ENCODE measurements around the gene ZBTB46.

Gene ZBTB46

DNA sequence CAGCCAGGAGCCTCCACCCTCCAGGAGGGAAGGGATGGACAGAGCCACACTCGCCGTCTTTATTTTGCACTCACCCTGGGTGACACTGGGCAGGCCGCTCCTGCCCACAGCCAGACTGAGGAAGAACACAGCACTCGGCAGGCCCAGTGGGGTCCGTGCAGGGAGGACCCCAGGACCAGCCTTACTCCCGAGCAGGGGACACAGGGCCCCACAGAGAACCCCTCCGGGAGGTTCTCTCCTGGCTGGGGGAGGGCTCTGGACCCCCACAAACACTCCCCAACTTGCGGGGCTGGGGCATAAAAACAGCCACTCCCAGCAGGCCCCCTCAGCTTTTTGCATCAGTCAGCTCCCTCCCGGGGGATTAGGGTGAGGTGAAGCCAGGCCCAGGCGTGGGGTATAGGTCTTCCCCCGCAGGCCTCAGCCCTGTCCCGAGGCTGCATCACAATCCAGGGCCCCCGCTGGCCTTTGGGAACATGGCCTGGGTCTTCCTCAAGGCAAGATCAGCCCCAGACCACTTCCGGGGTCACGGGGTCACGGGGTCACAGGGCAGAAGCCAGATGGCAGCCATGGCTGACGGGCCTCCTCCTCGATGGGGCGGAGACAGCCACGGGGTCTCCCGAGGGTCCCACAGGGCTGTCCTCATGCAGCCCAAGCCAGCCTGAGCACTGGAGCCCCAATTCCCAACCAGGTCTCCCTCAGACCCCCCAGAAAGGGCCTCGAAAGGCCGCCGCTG lies 131.4 kb downstream of the ZBTB46 start:
- Histone ChIP-seq H3K27ac (peak overlapping the region; percentile 18 to 83), H3K4me3 (peak overlapping the region; percentile 31)
- DNase-seq (ENCODE audit: low spot score), result peak; percentile 73
- TF ChIP-seq, protein P1, sequence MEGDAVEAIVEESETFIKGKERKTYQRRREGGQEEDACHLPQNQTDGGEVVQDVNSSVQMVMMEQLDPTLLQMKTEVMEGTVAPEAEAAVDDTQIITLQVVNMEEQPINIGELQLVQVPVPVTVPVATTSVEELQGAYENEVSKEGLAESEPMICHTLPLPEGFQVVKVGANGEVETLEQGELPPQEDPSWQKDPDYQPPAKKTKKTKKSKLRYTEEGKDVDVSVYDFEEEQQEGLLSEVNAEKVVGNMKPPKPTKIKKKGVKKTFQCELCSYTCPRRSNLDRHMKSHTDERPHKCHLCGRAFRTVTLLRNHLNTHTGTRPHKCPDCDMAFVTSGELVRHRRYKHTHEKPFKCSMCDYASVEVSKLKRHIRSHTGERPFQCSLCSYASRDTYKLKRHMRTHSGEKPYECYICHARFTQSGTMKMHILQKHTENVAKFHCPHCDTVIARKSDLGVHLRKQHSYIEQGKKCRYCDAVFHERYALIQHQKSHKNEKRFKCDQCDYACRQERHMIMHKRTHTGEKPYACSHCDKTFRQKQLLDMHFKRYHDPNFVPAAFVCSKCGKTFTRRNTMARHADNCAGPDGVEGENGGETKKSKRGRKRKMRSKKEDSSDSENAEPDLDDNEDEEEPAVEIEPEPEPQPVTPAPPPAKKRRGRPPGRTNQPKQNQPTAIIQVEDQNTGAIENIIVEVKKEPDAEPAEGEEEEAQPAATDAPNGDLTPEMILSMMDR (IDR thresholded peaks at IDR 0.05), result no peak

DNA sequence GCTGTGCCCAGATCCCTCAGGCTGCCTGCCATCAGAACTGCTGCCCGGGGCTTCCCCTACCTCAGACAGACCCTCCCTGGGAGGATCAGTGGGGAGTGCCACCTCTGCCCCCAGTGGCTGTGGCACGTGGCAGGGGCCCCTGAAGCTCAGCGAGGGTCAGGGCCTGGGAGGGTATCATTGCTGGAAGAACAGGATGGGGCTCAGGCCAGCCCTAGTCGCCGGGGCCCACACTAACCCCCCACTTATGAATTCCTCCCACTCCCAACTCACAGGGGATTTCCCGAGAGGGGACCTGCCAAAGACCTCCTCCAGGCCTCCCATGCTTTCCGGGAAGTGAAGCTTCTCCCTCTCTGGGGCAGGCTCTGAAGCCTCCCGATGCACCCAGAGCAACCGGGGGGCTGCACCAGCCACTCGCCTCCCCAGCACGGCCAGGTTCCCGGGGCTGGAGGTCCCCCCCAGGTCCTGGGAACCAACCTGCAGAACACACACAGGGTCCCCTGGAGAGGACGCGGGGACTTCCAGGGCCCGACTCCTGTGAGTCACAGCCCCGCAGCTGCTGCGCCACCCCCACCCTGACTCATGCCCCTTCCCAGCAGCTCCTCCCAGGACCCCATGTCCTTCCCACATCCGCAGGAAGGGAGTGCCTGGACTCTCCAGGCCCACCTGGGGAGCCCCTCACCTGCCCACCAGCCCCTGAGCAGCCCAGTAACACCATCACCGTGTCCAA lies 132.2 kb downstream of the ZBTB46 start:
- peak overlapping the region; percentile 18 to 83 for H3K27ac ChIP-seq
- DNase-seq (ENCODE audit: low spot score), result peak; percentile 81
- TF ChIP-seq, protein P1 (IDR thresholded peaks at IDR 0.05), result no peak
- H3K4me3 ChIP-seq, result peak overlapping the region; percentile 31

DNA sequence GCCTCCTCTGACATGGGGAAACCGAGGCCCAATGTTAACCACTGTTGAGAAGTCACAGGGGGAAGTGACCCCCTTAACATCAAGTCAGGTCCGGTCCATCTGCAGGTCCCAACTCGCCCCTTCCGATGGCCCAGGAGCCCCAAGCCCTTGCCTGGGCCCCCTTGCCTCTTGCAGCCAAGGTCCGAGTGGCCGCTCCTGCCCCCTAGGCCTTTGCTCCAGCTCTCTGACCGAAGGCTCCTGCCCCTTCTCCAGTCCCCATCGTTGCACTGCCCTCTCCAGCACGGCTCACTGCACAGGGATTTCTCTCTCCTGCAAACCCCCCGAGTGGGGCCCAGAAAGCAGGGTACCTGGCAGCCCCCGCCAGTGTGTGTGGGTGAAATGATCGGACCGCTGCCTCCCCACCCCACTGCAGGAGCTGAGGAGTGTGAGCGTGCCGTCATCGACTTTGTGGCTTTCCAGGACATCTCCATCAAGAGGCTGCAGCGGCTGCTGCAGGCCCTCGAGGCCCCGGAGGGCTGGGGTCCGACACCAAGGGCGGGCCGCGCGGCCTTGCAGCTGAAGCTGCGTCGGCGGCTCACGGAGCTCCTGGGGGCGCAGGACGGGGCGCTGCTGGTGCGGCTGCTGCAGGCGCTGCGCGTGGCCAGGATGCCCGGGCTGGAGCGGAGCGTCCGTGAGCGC lies 133.1 kb downstream of the ZBTB46 start:
- Histone ChIP-seq H3K27ac (no peak overlapping the region), H3K4me3 (no peak overlapping the region)
- TF ChIP-seq, protein P1 (IDR thresholded peaks at IDR 0.05), result no peak
- DNase-seq (ENCODE audit: low spot score), result no peak

DNA sequence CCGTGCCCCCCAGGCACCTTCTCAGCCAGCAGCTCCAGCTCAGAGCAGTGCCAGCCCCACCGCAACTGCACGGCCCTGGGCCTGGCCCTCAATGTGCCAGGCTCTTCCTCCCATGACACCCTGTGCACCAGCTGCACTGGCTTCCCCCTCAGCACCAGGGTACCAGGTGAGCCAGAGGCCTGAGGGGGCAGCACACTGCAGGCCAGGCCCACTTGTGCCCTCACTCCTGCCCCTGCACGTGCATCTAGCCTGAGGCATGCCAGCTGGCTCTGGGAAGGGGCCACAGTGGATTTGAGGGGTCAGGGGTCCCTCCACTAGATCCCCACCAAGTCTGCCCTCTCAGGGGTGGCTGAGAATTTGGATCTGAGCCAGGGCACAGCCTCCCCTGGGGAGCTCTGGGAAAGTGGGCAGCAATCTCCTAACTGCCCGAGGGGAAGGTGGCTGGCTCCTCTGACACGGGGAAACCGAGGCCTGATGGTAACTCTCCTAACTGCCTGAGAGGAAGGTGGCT lies 133.7 kb downstream of the ZBTB46 start:
- DNase-seq (ENCODE audit: low spot score), result no peak
- H3K27ac ChIP-seq, result no peak overlapping the region
- TF ChIP-seq, protein P1 (IDR thresholded peaks at IDR 0.05), result no peak
- peak overlapping the region; percentile 47 for H3K4me3 ChIP-seq

DNA sequence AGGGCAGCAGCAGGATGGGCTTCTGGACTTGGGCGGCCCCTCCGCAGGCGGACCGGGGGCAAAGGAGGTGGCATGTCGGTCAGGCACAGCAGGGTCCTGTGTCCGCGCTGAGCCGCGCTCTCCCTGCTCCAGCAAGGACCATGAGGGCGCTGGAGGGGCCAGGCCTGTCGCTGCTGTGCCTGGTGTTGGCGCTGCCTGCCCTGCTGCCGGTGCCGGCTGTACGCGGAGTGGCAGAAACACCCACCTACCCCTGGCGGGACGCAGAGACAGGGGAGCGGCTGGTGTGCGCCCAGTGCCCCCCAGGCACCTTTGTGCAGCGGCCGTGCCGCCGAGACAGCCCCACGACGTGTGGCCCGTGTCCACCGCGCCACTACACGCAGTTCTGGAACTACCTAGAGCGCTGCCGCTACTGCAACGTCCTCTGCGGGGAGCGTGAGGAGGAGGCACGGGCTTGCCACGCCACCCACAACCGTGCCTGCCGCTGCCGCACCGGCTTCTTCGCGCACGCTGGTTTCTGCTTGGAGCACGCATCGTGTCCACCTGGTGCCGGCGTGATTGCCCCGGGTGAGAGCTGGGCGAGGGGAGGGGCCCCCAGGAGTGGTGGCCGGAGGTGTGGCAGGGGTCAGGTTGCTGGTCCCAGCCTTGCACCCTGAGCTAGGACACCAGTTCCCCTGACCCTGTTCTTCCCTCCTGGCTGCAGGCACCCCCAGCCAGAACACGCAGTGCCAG lies 134.3 kb downstream of the ZBTB46 start, which contains the start of gene TNFRSF6B:
Gene TNFRSF6B, plus strand, starts transcription at position 25 of the 729 bp plus-strand sequence. Its CDS starts 116 bp downstream, at position 141.
- Histone ChIP-seq H3K27ac (peak within 1 kb of the TSS in 1 of 2 donors; percentile 56), H3K4me3 (peak within 1 kb of the TSS; percentile 47)
- peak; percentile 73 for DNase-seq (ENCODE audit: low spot score)
- TF ChIP-seq, protein P1 (IDR thresholded peaks at IDR 0.05), result no peak

DNA sequence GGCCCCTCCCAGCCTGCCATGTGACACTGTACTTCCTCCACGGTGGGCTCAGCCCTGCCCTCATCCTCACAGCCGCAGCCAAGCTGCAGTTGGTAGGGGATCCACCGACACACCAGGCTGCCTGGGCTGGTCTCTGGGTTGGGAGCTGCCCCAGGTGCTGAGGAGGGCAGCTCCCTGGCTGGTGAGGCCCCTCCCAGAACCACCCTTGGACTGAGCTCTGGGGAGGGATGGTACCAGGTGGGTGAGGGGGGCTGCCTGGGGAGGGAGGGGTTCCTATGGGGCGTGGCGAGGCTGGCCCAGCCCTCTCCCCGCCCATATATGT lies 134.8 kb downstream of the ZBTB46 start:
- DNase-seq (ENCODE audit: low spot score), result no peak
- H3K27ac ChIP-seq, result peak overlapping the region in 1 of 2 donors; percentile 56
- H3K4me3 ChIP-seq, result peak overlapping the region; percentile 47
- TF ChIP-seq, protein P1 (IDR thresholded peaks at IDR 0.05), result no peak
